ENCODE measurements around the gene PTGES2.

- no peak for TF ChIP-seq POLR2A (IDR thresholded peaks at IDR 0.05)
- no peak for TF ChIP-seq CTCF (IDR thresholded peaks at IDR 0.05)
Measured at GRCh38 chr9:128120061-128120740, 7.3 kb downstream of the PTGES2 start.

All from vagina (tissue), 2 donors.